HG03039 (cell line): ENCODE measurements around the gene TRIM54.

Experiments
- ATAC-seq: cut with Tn5 transposase; IDR thresholded peaks from one replicate; pipeline ENCODE4 v1.9.1; 2021; ENCODE audit warnings: mild to moderate bottlenecking, moderate library complexity; ENCODE audit not compliant: unreplicated experiment

TRIM54 gene, protein sequence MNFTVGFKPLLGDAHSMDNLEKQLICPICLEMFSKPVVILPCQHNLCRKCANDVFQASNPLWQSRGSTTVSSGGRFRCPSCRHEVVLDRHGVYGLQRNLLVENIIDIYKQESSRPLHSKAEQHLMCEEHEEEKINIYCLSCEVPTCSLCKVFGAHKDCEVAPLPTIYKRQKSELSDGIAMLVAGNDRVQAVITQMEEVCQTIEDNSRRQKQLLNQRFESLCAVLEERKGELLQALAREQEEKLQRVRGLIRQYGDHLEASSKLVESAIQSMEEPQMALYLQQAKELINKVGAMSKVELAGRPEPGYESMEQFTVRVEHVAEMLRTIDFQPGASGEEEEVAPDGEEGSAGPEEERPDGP

GRCh38 chr2:27281855-27282559 is at the start of gene TRIM54:
Gene TRIM54 (plus strand): TSS chr2:27282429. CDS start chr2:27282732, 303 bp downstream.
- ATAC-seq = no peak

- no peak for ATAC-seq
These were observed 48.9 kb upstream of the TRIM54 start for GRCh38 chr2:27233341-27233740.

DNA sequence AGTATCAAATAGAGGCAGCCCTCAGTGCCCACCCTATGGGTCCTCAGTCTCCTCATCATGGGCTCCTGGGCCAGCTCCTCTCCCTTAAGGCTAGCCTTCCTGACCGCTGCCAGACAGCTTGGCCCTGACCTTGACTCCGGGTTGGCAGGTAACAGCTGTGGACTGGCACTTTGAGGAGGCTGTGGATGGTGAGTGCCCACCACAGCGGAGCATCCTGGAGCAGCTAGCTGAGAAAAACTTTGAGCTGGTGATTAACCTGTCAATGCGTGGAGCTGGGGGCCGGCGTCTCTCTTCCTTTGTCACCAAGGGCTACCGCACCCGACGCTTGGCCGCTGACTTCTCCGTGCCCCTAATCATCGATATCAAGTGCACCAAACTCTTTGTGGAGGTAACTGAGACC is 46.1 kb upstream of the TRIM54 start:
- no peak for ATAC-seq

- ATAC-seq = no peak
These were observed 45.6 kb upstream of the TRIM54 start for GRCh38 chr2:27236626-27237025.

- no peak for ATAC-seq
These were observed 44.8 kb upstream of the TRIM54 start for GRCh38 chr2:27237341-27237945.

DNA sequence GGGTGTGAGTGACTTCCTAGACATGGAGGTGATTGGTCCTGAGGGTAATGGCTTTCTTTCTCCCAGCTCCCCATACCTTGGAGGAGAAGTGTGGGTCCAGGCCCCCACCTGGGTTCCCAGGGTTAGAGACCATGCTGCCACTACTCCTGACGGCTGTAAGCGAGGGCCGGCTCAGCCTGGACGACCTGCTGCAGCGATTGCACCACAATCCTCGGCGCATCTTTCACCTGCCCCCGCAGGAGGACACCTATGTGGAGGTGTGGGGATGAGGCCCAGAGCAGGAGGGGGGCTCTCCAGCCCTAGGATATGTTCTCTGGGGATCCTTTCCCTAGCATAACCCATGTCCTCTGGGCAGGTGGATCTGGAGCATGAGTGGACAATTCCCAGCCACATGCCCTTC is 43.3 kb upstream of the TRIM54 start:
- no peak for ATAC-seq

- no peak for ATAC-seq
These were observed 41.8 kb upstream of the TRIM54 start for GRCh38 chr2:27240406-27240805.

GRCh38 chr2:27241761-27242613 is 40.2 kb upstream of the TRIM54 start:
- no peak for ATAC-seq

GRCh38 chr2:27242614-27242951 is 39.6 kb upstream of the TRIM54 start:
- ATAC-seq = no peak

GRCh38 chr2:27243391-27244130 is 38.7 kb upstream of the TRIM54 start:
- no peak for ATAC-seq

DNA sequence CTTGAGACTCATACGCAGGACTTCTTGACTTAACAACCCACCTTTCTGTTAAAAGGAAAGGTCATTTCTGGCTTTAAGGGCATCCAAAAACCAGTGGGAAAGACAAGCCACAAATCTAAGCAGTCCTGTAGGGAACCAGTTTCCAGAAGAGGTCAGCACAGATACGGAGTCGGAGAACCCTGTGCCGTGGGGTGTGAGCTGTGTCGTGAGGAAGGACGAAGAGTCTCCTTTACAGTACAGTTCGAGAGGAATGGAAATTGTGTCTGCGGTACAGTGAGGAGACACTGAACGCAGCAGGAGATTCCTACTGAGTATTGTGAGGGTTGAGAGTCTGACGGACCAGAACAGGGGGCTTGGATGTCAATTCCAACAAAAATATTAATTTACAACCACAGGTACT is 37.1 kb upstream of the TRIM54 start:
- ATAC-seq = no peak

DNA sequence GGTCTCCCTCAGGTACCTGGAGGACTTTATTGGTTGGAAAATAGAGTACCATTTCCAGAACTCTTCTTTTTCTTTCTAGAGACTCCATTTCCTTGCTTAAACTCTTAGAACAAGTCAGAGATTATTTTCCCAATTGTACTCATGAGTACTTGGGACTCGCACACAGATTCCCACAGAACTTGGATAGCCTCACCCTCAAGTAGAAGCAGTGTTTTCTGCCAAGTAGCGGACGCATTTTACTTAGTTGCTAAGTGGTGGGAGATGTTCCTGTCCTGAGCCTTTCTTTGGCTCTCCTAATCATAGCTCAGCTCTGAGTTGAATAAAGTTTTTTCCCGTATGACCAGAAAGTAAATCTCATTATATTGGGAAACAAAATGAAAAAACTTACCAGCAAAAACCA is 36.6 kb upstream of the TRIM54 start:
- ATAC-seq = no peak

DNA sequence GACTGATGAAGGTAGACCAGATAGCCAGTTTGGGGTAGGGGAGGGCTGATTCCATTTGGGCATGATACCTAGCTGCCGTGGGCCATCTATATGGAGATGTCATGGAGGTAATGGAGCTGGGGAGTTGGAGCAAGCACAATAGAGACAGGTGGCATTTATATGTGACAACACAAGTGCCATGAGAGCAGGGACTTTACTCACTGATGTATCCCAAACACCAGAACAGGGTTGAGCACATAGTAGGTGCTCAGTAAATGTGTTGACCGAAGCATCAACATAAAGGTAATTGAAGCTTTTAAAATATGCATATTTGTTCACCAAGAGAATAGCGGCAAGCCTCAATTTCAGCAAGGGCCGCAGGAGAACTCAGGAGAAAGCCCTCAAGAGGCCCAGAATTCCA is 34.3 kb upstream of the TRIM54 start:
- no peak for ATAC-seq

DNA sequence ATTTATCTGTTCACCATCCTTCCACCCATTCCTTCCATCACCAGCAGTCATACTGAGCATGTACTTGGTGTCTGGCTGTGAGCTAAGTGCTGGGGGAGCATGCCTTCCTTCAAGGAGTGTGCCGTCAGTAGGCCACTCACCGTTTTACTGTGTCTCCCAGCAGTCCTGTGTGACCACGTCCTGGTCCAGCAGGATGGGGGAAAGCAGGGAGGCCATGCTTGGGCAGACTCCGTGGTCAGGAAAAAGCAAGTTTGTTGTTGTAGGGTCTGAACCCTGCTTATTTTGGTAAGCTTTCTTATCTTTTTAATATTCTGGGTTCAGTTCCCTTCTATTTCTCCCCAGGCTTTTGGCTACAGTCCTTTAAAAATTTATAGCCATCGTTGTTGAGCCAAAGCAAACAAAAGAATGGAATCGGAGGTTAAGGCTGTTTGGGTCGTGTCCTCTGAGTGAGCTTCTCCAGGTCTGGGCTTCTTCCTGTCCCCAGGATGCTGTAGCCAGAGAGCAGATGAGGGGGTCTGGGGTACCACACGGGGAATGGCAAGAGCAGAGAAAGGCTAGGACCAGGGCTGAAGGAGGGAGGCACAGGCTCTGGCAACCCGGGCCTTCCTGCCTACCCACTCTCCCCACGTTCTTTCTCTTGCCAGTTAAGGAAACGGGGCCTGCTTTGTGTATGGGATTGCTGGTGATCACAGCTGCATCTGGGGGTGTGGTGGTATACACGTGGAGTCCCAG is 32.9 kb upstream of the TRIM54 start:
- no peak for ATAC-seq

DNA sequence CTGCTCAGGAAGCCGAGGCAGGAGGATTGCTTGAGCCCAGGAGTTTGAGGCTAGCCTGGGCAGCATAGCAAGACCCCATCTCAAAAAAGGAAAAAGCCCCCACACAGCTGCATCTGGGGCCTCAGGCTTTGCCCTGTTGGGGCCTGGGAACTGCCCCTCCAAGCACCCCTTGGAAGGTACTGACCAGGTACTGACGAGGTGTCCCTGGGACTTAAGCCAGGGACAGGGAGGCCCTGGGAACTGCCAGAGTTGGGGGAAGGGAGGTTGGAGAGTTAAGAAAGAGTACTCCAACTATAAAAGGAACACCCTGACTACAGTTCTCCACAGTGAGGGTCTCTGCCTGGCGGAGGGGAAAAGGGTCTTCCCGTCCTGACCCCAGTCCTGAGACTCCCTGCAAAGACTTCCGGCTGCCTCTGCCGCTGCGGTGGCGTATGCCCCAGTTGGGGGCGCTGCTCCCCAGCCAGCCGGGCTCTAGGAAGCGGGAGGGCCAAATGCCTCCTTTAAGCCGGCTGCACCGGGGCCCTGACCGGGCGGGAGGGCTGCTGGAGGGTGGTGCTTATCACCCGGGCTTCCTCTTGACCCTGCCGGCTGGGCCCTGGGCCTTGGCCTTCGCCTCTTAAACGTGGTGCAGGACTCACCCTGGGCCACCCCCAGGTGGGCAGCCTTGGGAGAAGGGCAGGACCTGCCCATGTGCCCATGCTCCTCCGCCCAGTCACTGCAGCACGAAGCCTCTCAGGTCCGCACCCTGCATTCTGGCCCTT is 32.2 kb upstream of the TRIM54 start:
- ATAC-seq = no peak

DNA sequence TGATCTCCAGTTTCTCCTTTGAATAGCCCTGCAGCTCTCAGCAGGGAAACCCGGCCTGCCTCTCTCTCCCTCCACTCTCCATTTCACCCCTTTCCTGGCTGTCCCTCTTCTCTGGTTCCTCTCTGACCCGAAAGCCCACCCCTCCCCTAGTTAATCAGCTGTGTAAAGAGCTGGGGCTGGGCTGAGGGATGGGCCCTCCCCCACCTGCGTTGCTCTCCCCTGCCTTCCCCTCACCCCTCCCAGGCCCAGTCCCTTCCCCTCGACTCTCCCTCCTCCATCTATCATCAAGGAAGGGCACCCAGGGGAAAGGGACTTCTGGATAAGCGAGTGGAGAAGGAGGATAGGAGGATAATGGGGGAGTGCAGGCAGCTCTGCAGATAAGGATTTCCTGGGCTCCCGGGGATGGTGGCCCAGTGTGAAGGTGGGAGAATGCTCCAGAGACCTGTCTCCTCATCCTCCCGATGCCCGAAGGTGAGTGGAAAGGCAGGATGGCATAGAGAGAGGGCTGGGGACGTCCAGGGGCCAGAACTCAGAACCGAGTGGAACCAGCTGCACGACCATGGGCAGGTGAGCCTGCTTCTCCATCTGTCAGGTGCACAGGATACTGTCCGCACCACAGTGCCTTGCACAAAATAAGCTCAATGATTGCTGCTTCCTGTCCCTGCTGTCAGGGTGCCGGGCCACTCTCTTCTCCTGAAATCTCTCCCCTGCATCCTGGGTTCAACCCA is 31.4 kb upstream of the TRIM54 start:
- no peak for ATAC-seq

DNA sequence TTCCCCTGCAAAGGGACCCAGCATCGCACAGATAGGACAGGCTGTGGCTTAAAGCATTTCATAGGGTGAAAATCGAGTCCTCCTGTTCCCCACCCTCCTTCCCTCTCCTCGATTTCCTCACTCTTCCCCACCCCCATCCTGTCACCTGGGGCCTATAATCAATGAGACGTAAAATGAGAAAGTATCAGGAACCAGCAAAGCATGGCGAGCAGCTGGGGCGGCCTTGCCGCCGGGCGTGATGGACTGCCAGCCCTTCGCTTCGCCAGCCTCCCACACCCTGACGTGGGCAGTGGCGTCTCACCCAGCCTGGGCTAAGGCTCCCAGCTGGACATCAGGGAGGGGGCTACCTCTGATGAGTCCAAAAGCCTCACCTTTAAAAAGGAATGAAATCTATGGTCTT is 30.5 kb upstream of the TRIM54 start:
- ATAC-seq = no peak

DNA sequence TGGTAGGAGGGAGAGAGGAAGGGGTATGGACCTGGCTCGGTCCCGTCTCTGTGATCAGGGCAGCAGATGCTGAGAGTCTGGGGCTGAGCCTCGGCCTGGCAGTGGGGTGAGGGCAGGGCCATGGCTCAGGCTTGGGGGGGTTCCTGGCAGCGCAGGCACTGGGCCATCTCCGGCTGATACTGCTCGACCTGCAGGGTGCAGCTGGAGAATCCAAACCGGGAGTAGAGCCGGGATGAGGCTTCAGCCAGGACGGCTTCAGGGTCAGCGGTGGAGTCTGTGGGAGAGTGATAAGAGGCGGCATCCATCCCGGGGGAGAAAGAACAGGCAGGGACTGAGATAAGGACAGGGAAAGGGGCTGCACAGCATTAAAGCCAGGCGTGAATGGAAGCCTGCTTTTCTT is 27.0 kb upstream of the TRIM54 start:
- no peak for ATAC-seq

DNA sequence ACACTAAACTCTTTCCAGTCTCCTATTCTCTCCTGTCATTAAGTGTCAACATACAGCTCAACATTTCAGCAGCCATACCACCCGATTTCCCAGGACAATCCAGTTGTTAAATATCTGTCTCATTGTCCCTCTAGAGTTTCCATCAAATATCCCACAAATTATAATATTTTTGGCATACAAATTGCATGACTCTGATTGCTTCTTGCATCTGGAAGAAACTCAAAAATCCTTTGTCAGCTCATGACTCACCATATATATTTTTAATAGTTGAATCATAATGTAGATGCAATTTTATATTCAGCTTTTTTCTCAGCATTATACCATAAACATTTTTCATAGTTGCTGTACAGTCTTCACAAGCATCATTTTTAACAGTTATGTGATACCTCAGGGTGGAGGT is 26.6 kb upstream of the TRIM54 start:
- ATAC-seq = no peak
